AG04450 (cell line): ENCODE data around the gene WWC2. TPM values are rescaled to one million over a fixed set of nuclear protein-coding genes. Genes with fewer than 3 reads are reported as not detected.
"Not testable (repeated sequence)": the region's sequence is repeated elsewhere in the genome, so short reads cannot be mapped to it uniquely, and the experiment has no call there.

ENCODE experiments used
- CTCF ChIA-PET: fragments of 300-600, 350-600 bp; formaldehyde crosslinking; extraction: SDS; loops from one replicate; lab custom pipeline; 2022; ENCODE audit warnings: antibody characterized with exemption, inconsistent platforms; lab: Charles Lee
- POLR2A ChIA-PET: fragments of 350-600 bp; formaldehyde crosslinking; extraction: SDS; loops from one replicate; lab custom pipeline; 2021; ENCODE audit warnings: antibody characterized with exemption, inconsistent platforms; lab: Yijun Ruan, JAX
- DNase-seq: peaks from one replicate; pipeline ENCODE4 v3.0.0-alpha.2; 2011; ENCODE audit warnings: low read depth, low spot score
- H3K27ac ChIP-seq: one replicate; pipeline ENCODE4 v1.5.1; 2012; ENCODE audit warnings: low read depth, low read length, control low read depth
- H3K27me3 ChIP-seq: one replicate; pipeline ENCODE4 v1.6.0; 2012; ENCODE audit warnings: low read length; ENCODE audit not compliant: control insufficient read depth, insufficient read depth
- H3K4me3 ChIP-seq: 2 replicates; pipeline ENCODE4 v1.5.1; 2011; ENCODE audit warnings: mild to moderate bottlenecking, low read depth, low read length, control low read depth
- H3K9me3 ChIP-seq: 2 replicates; pipeline ENCODE4 v1.5.1; 2012; ENCODE audit warnings: low read length; ENCODE audit not compliant: control insufficient read depth, insufficient read depth
- polyA plus RNA-seq: library from polyadenylated mRNA; depleted of rRNA; stranded (reverse); fragments of >200 nt; gene quantifications from 2 replicates; pipeline ENCODE4 v1.2.3, GENCODE V29; 2011
- TF ChIP-seq, protein P1 (sequence below): IDR thresholded peaks from 2 replicates; pipeline ENCODE4 v1.5.1; 2011; ENCODE audit warnings: low read depth, low read length, control low read depth, inconsistent platforms

The WWC2 gene
- polyA plus RNA-seq, 1 experiment = 43.6 TPM

DNA sequence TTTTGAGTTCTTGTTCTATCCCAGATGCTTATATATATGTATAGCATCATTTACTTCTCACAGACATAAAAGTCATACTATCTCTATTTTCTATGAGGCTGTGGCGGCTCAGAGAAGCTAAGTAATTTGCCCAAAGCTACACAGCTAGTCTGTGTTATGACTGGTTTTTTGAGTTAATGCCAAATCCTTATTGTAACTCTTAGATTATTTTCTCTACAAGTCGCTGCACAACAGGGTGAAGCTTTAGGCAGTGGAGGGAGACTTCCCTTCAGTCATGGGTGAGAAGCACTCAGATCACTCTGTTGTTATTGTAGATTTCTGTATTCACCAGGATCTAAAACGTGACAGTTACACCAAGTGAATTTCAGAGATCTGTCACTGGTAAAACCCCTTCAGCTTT lies 48.1 kb downstream of the WWC2 start:
- ChIA-PET POLR2A (no interaction called here), CTCF (interaction anchor here (1.1 kb wide), 1 partner anchor 74 kb away, joined by 3 read pairs; no protein-coding TSS in a partner anchor)
- Histone ChIP-seq H3K27me3 (no peaks in the 10 kb centered on the region), H3K27ac (no peak overlapping the region), H3K4me3 (no peak overlapping the region), H3K9me3 (no peaks in the 10 kb centered on the region)
- TF ChIP-seq, protein P1, sequence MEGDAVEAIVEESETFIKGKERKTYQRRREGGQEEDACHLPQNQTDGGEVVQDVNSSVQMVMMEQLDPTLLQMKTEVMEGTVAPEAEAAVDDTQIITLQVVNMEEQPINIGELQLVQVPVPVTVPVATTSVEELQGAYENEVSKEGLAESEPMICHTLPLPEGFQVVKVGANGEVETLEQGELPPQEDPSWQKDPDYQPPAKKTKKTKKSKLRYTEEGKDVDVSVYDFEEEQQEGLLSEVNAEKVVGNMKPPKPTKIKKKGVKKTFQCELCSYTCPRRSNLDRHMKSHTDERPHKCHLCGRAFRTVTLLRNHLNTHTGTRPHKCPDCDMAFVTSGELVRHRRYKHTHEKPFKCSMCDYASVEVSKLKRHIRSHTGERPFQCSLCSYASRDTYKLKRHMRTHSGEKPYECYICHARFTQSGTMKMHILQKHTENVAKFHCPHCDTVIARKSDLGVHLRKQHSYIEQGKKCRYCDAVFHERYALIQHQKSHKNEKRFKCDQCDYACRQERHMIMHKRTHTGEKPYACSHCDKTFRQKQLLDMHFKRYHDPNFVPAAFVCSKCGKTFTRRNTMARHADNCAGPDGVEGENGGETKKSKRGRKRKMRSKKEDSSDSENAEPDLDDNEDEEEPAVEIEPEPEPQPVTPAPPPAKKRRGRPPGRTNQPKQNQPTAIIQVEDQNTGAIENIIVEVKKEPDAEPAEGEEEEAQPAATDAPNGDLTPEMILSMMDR = no peak
- no peak for DNase-seq

DNA sequence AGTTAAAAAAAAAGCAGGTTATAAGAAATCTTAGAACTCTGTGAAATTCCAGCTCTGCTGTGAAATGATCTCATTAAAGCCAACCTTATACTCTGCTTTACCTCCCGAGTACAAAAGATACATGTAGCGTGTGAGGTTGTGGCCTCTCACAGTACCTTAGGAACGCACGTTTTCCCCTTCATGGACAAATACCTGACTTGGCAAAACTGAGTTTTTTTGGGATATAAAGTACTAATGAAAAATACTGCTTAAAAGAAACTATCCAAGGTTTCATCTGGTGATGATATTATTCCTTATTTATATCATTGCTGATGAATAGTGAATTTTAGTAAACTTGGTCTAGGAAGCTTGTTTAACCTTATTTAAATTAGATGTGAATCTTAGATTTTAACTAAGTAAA lies 48.9 kb downstream of the WWC2 start:
- CTCF ChIA-PET = interaction anchor here (0.9 to 1.4 kb wide), 4 partner anchors 9 to 74 kb away, joined by 3 to 4 read pairs (median 3); no protein-coding TSS in a partner anchor
- POLR2A ChIA-PET = no interaction called here

DNA sequence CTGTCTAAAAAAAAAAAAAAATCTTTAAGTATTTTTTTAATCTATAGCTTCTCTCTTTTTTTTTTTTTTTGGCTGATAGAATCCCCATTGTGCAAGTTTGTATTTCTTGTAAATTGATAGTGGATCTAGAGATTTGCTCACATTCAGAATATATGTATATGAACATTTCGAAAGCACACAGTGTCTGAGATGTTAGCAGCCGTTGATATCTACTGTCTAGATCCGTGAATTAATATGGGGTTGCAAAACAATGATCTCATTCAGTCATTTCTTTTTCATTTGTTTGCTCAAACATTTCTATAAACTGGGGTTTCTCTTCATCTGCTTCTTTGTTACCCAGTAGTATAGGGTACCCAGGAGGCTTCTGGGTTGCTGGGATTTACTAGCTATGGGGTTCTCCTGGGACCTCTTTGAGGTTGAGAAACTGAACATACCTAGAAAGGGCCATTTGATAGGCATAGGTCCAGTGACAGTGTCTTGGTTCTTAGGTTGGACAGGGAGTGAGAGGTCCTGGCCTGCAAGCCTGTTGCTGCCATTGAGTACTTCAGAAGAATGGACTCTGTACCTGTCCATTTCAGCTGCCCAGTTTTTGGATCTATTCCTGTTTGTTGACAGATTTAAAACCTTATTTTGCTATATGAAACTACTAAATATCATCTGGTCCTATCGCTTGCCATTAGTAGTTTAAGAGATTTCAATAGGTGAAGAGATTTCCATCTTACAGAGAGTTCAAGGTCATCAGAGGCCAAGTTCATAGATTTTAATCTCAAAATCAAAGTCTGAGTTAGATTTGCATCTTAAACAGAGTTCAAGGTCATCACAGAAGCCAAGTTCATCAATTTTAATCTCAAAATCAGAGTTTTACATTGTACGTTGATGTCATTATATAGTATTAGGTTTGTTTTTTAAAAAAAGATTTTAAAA lies 50.8 kb downstream of the WWC2 start:
- CTCF ChIA-PET = interaction anchor here (0.6 kb wide), 2 partner anchors 17 to 607 kb away, joined by 3 to 4 read pairs; no protein-coding TSS in a partner anchor

More for the DNA sequence above, 48.9 kb downstream of the WWC2 start:
- no peak for DNase-seq
- H3K27ac ChIP-seq = no peak overlapping the region
- TF ChIP-seq, protein P1 = no peak
- H3K27me3 ChIP-seq = no peaks in the 10 kb centered on the region
- no peak overlapping the region for H3K4me3 ChIP-seq
- no peaks in the 10 kb centered on the region for H3K9me3 ChIP-seq

DNA sequence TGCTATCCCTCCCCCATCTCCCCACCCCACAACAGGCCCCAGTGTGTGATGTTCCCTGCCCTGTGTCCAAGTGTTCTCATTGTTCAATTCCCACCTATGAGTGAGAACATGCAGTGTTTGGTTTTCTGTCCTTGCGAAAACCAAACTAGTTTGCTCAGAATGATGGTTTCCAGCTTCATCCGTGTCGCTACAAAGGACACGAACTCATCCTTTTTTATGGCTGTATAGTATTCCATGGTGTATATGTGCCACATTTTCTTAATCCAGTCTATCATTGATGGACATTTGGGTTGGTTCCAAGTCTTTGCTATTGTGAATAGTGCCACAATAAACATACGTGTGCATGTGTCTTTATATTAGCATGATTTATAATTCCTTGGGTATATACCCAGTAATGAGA lies 51.6 kb downstream of the WWC2 start:
- H3K27ac ChIP-seq, CTCF ChIA-PET, H3K9me3 ChIP-seq, POLR2A ChIA-PET, H3K4me3 ChIP-seq, H3K27me3 ChIP-seq, DNase-seq: not testable (repeated sequence)

More for the DNA sequence above, 50.8 kb downstream of the WWC2 start:
- H3K27ac ChIP-seq = no peak overlapping the region
- no peak overlapping the region for H3K4me3 ChIP-seq
- H3K9me3 ChIP-seq = no peaks in the 10 kb centered on the region
- H3K27me3 ChIP-seq = no peaks in the 10 kb centered on the region
- TF ChIP-seq, protein P1 = no peak
- DNase-seq = no peak
- POLR2A ChIA-PET = interaction anchor here (0.7 kb wide), 1 partner anchor 112 kb away, joined by 6 read pairs; no protein-coding TSS in a partner anchor

DNA sequence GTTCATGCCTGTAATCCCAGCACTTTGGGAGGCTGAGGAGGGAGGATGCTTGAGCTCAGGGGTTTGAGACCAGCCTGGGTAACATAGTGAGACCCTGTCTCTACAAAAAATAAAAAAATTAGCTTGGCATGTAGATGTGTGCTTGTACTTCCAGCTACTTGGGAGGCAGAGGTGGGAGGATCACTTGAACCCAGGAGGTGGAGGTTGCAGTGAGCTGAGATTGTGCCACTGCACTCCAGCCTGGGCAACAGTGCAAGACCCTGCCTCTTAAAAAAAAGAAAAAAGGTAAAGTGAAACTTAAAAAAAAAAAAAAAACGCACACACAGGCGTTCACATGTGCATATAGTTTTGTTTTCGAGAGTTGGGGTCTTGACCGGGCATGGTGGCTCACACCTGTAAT lies 53.2 kb downstream of the WWC2 start:
- H3K9me3 ChIP-seq, DNase-seq, H3K27me3 ChIP-seq, CTCF ChIA-PET, POLR2A ChIA-PET, H3K4me3 ChIP-seq, H3K27ac ChIP-seq: not testable (repeated sequence)
